Renal pelvis (tissue), 12 donors: ENCODE data around the gene PRAC1. TPM values are rescaled to one million over a fixed set of nuclear protein-coding genes. Genes with fewer than 3 reads are reported as not detected.

Experiments used
- DNase-seq: peaks from one replicate; pipeline ENCODE4 v3.0.0-alpha.2; 2013
- long read RNA-seq, 16 experiments: transcript quantifications; one replicate each; lab custom pipeline, GENCODE V29; 2026
- polyA plus RNA-seq, 3 donors: library from polyadenylated mRNA; unstranded; fragments of 120-200 nt; gene quantifications; one replicate each; pipeline ENCODE4 v1.2.1, GENCODE V29; 2013; ENCODE audit not compliant: insufficient read length in 3 of 3

Gene PRAC1
- polyA plus RNA-seq: not detected
- long read RNA-seq, donor 1: 0 reads
- long read RNA-seq, donor 2: 0 reads
- long read RNA-seq, donor 3: 0 reads
- long read RNA-seq, donor 4: 0 reads
- long read RNA-seq, donor 5: 0 reads
- long read RNA-seq, donor 6: 0 reads
- long read RNA-seq, donor 7: 0 reads
- long read RNA-seq, donor 8: 0 reads
- long read RNA-seq, donor 9: 0 reads
- long read RNA-seq, donor 10: 0 reads
- long read RNA-seq, donor 11: 0 reads
- long read RNA-seq, donor 12: 0 reads
- long read RNA-seq, donor 13: 0 reads
- long read RNA-seq, donor 14: 0 reads
- long read RNA-seq, donor 15: 0 reads
- long read RNA-seq, donor 16: 0 reads

GRCh38 chr17:48722201-48722907 lies at the start of gene PRAC1:
Gene PRAC1, minus strand, starts transcription at chr17:48722518. Its CDS starts 126 bp downstream, at chr17:48722392.
- no peak for DNase-seq

- no peak for DNase-seq
These were observed 48.6 kb upstream of the PRAC1 start for GRCh38 chr17:48770954-48771353.

- DNase-seq: no peak
These were observed 46.8 kb upstream of the PRAC1 start for GRCh38 chr17:48769009-48769675.

- DNase-seq: no peak
These were observed 45.0 kb upstream of the PRAC1 start for GRCh38 chr17:48767263-48767774.

- DNase-seq: no peak
These were observed 38.8 kb upstream of the PRAC1 start for GRCh38 chr17:48761114-48761513.

GRCh38 chr17:48760411-48760810 lies 38.1 kb upstream of the PRAC1 start:
- no peak for DNase-seq

GRCh38 chr17:48759288-48759687 lies 37.0 kb upstream of the PRAC1 start:
- no peak for DNase-seq

- no peak for DNase-seq
These were observed 35.2 kb upstream of the PRAC1 start for GRCh38 chr17:48757524-48757961.

- no peak for DNase-seq
These were observed 34.5 kb upstream of the PRAC1 start for GRCh38 chr17:48756830-48757251.

- DNase-seq: no peak
These were observed 33.0 kb upstream of the PRAC1 start for GRCh38 chr17:48755356-48755755.

- DNase-seq: no peak
These were observed 32.4 kb upstream of the PRAC1 start for GRCh38 chr17:48754500-48755261.

- no peak for DNase-seq
These were observed 31.6 kb upstream of the PRAC1 start for GRCh38 chr17:48753794-48754499.

GRCh38 chr17:48752399-48753288 lies 30.3 kb upstream of the PRAC1 start:
- DNase-seq: no peak

- no peak for DNase-seq
These were observed 29.5 kb upstream of the PRAC1 start for GRCh38 chr17:48751733-48752398.

- DNase-seq: no peak
These were observed 28.9 kb upstream of the PRAC1 start for GRCh38 chr17:48751172-48751571.

- no peak for DNase-seq
These were observed 27.6 kb upstream of the PRAC1 start for GRCh38 chr17:48749621-48750553.

- DNase-seq: no peak
These were observed 26.6 kb upstream of the PRAC1 start for GRCh38 chr17:48748718-48749566.
